HepG2 (cell line): Measurements from ENCODE around the gene CCDC70. TPM values are rescaled to one million over a fixed set of nuclear protein-coding genes. Genes with fewer than 3 reads are reported as not detected.

Experiments
- ATAC-seq: fragments of 200-7000 bp; cut with Tn5 transposase; 3 replicates; pipeline ENCODE4 v1.9.1; 2020; ENCODE audit warnings: mild to moderate bottlenecking, moderate library complexity
- BruUV-seq: library from RNA; stranded (reverse); fragments of 400-500 nt; replicated peaks from 2 replicates; lab custom pipeline; 2021; lab: Mats Ljungman, UMichigan
- CTCF ChIA-PET: fragments of 300-600 bp; formaldehyde crosslinking; extraction: SDS; loops from one replicate; lab custom pipeline; 2021; ENCODE audit warnings: low total read pairs, inconsistent platforms, low intra/inter-chr PET ratio; lab: Yijun Ruan, JAX
- POLR2A ChIA-PET: fragments of 350-600 bp; sonication (Branson Sonifier 250); formaldehyde crosslinking; loops from one replicate; lab custom pipeline; 2020; ENCODE audit warnings: antibody characterized with exemption, inconsistent platforms; lab: Yijun Ruan, JAX
- DNase-seq: peaks from one replicate; pipeline ENCODE4 v3.0.0-alpha.2; 2015; ENCODE audit warnings: low spot score
- FAIRE-seq: peaks from 3 replicates; lab custom pipeline; 2011; peaks lifted over from hg19 to GRCh38; lab: Jason Lieb, UNC
- H2AFZ ChIP-seq: one replicate; pipeline ENCODE4 v1.6.1; 2011; ENCODE audit warnings: low read length, inconsistent platforms
- H3K27ac ChIP-seq: fragments of 300-600 bp; 3 replicates; pipeline ENCODE4 v1.8.0; 2011; ENCODE audit warnings: mixed run types, mild to moderate bottlenecking, mixed read lengths, low read length, inconsistent platforms; ENCODE audit not compliant: insufficient read depth; ENCODE audit errors: extremely low read length
- H3K27me3 ChIP-seq, 2 experiments: fragments of 200-600 bp in 1 of 2; 2 replicates in 1 of 2; 3 replicates in 1 of 2; pipeline versions ENCODE4 v1.6.0 to v1.8.0; 2011; ENCODE audit warnings: low read length in 2 of 2, mild to moderate bottlenecking in 2 of 2, moderate library complexity in 2 of 2, inconsistent platforms in 1 of 2; ENCODE audit not compliant: insufficient read depth in 2 of 2, control insufficient read depth in 1 of 2
- H3K36me3 ChIP-seq, 2 experiments: fragments of 200-600 bp in 1 of 2; replicated peaks in 1 of 2; 2 replicates in 1 of 2; 3 replicates in 1 of 2; pipeline versions ENCODE4 v1.5.1 to v1.8.0; 2011; ENCODE audit warnings: low read length in 2 of 2, inconsistent platforms in 1 of 2; ENCODE audit not compliant: insufficient read depth in 2 of 2, control insufficient read depth in 1 of 2
- H3K4me1 ChIP-seq: 2 replicates; pipeline ENCODE4 v1.5.1; 2012; ENCODE audit warnings: low read length, inconsistent platforms; ENCODE audit not compliant: insufficient read depth
- H3K4me2 ChIP-seq: 2 replicates; pipeline ENCODE4 v1.6.0; 2011; ENCODE audit warnings: low read depth, low read length, inconsistent platforms
- H3K4me3 ChIP-seq, 3 experiments: fragments of 200-600 bp in 1 of 3; sonication (generic), shearing (Covaris generic) in 1 of 3; replicated peaks in 1 of 3; 2 replicates each; pipeline ENCODE4 v1.5.1; 2011 to 2016; ENCODE audit warnings: low read length in 3 of 3, inconsistent platforms in 2 of 3, low read depth in 2 of 3, mild to moderate bottlenecking in 2 of 3, control low read depth in 1 of 3, mixed read lengths in 1 of 3; ENCODE audit not compliant: insufficient read depth in 1 of 3
- H3K79me2 ChIP-seq: one replicate; pipeline ENCODE4 v1.6.1; 2011; ENCODE audit warnings: low read length, inconsistent platforms; ENCODE audit not compliant: insufficient read depth
- H3K9ac ChIP-seq: 2 replicates; pipeline ENCODE4 v1.6.0; 2011; ENCODE audit warnings: mild to moderate bottlenecking, low read depth, low read length, inconsistent platforms; ENCODE audit not compliant: insufficient read depth
- H3K9me3 ChIP-seq: 2 replicates; pipeline ENCODE4 v1.5.1; 2012; ENCODE audit warnings: mild to moderate bottlenecking, low read length
- H4K20me1 ChIP-seq: 2 replicates; pipeline ENCODE4 v1.6.0; 2011; ENCODE audit warnings: inconsistent platforms, mild to moderate bottlenecking, low read length, moderate library complexity; ENCODE audit not compliant: insufficient read depth
- CTCF ChIP-seq: sonication (generic); formaldehyde crosslinking; IDR thresholded peaks from 2 replicates; pipeline ENCODE4 v1.5.0; 2020; ENCODE audit warnings: mild to moderate bottlenecking, missing genetic modification reagents, moderate library complexity
- IKZF4 ChIP-seq: sonication (generic); formaldehyde crosslinking; IDR thresholded peaks from 2 replicates; pipeline ENCODE4 v1.5.1; 2020; ENCODE audit warnings: borderline replicate concordance, mild to moderate bottlenecking, low read depth, missing genetic modification reagents; ENCODE audit errors: not compliant biosample characterization
- KAT7 ChIP-seq: IDR thresholded peaks from 2 replicates; pipeline ENCODE4 v1.6.1; 2018; ENCODE audit warnings: borderline replicate concordance, missing compliant biosample characterization
- PBX2 ChIP-seq: IDR thresholded peaks from 2 replicates; pipeline ENCODE4 v1.6.1; 2016; ENCODE audit warnings: control low read depth
- RAD21 ChIP-seq: fragments of 450-650 bp; formaldehyde crosslinking; IDR thresholded peaks from 2 replicates; pipeline ENCODE4 v1.5.0; 2020; ENCODE audit warnings: mild to moderate bottlenecking
- RXRA ChIP-seq: sonication (generic); formaldehyde crosslinking; IDR thresholded peaks from 2 replicates; pipeline ENCODE4 v1.5.1; 2020; ENCODE audit warnings: missing genetic modification reagents
- SMC3 ChIP-seq: IDR thresholded peaks from 2 replicates; pipeline ENCODE4 v1.6.1; 2011; ENCODE audit warnings: low read length, improper control_type of control experiment
- STAG1 ChIP-seq: sonication (generic); formaldehyde crosslinking; IDR thresholded peaks from 2 replicates; pipeline ENCODE4 v1.4.0; 2020; ENCODE audit warnings: missing genetic modification reagents
- WGBS: methylation state at CpG from one replicate; pipeline ENCODE4 v1.1.6; 2017; ENCODE audit warnings: low lambda C conversion rate; 5-methylcytosine and 5-hydroxymethylcytosine counted together
- in situ Hi-C: cut with HindIII; loops from 2 replicates; pipeline ENCODE4 v1.10.0; 2017; ENCODE audit warnings: low pct_unique_long_range_greater_than_20kb; ENCODE audit not compliant: extremely low pct_ligation_motif_present
- intact Hi-C: fragments of 100-400 bp; cut with micrococcal nuclease; formaldehyde crosslinking; loops from one replicate; pipeline ENCODE4 v1.10.0; 2022; ENCODE audit not compliant: unreplicated experiment
- polyA plus RNA-seq, 8 experiments: library from polyadenylated mRNA; depleted of rRNA in 3 of 8; stranded (reverse) in 7 of 8; unstranded in 1 of 8; fragments of >200 nt; fragmentation: Illumina TruSeq in 4 of 8; extraction: Trizol in 4 of 8; gene quantifications; 2 replicates each; pipeline versions ENCODE4 v1.2.1 to v1.2.3, GENCODE V29; 2011 to 2016; ENCODE audit warnings: low read depth in 4 of 8, missing spikeins in 1 of 8, mixed read lengths in 1 of 8; ENCODE audit not compliant: insufficient read depth in 1 of 8
- total RNA-seq, 5 experiments: library from RNA; depleted of rRNA; stranded (reverse); fragments of >200 nt; fragmentation: Illumina TruSeq; extraction: Trizol; gene quantifications; 2 replicates each; pipeline ENCODE4 v1.2.3, GENCODE V29; 2016; ENCODE audit warnings: low read depth in 1 of 5

The CCDC70 gene
- total and polyA plus RNA-seq, 2 of the 13 experiments (the other 11 are each of a cell fraction or from before 2014, with no cell fraction given) = 0.13 TPM; not detected in 1

- Histone ChIP-seq H4K20me1 (no peaks in the 10 kb centered on the region), H3K9ac (no peak overlapping the region), H3K4me1 (no peaks in the 10 kb centered on the region), H3K27ac (no peak overlapping the region), H2AFZ (no peak overlapping the region), H3K27me3 (no peaks in the 10 kb centered on the region), H3K4me3 (no peak overlapping the region), H3K9me3 (no peaks in the 10 kb centered on the region), H3K36me3 (peaks cover 0 to 17% of the 10 kb centered on the region in 2 experiments; a peak in 2 of 5 replicates), H3K4me2 (no peak overlapping the region), H3K79me2 (no peaks in the 10 kb centered on the region)
- ATAC-seq (peak; percentile 97), DNase-seq (peak; percentile 45), FAIRE-seq (peak; percentile 73)
- 0 out of 2 replicates have a peak, but pooled peaks have one; percentile 21 for TF ChIP-seq RXRA (CRISPR knock-in tag)
- TF ChIP-seq PBX2 (CRISPR knock-in tag) = no peak
- peak; percentile 88 for TF ChIP-seq STAG1 (CRISPR knock-in tag)
- no peak for TF ChIP-seq KAT7 (CRISPR knock-in tag)
- TF ChIP-seq SMC3 = peak; percentile 63; the same call in 1 of the 2 replicates
- TF ChIP-seq CTCF = peak; percentile 72
- peak; percentile 51; the same call in 1 of the 2 replicates for TF ChIP-seq RAD21
- TF ChIP-seq IKZF4 (CRISPR knock-in tag) = no peak
- POLR2A ChIA-PET = no interaction called here
- intact Hi-C loops = loop anchor here (1.0 kb wide), 1 partner anchor 305 kb away; no protein-coding TSS in a partner anchor
- CTCF ChIA-PET = interaction anchor here (1.1 to 1.6 kb wide), 3 partner anchors 28 to 233 kb away, joined by 3 to 19 read pairs (median 5); partner anchors contain the start of gene NEK5
- in situ Hi-C loops = no loop called here
- BruUV-seq = no TSS peak
- WGBS = 72% methylated on average over 3 of the region's 9 CpGs
These were observed 34.4 kb downstream of the CCDC70 start for GRCh38 chr13:51895906-51896888.
